SK-N-MC (cell line): ENCODE measurements around the gene RFC2.

ENCODE experiments used
- EZH2 ChIP-seq: fragments of 200-600 bp; sonication (generic); IDR thresholded peaks from one replicate; pipeline ENCODE4 v1.6.1; 2017; ENCODE audit warnings: antibody characterized with exemption
- POLR2AphosphoS5 ChIP-seq: IDR thresholded peaks from 2 replicates; pipeline ENCODE4 v1.6.1; 2012; ENCODE audit warnings: mild to moderate bottlenecking, low read depth, low read length, borderline replicate concordance

- TF ChIP-seq EZH2 (no peak), POLR2AphosphoS5 (no peak; the same call in 1 of the 2 replicates)
Observed at GRCh38 chr7:74225400-74225799, 28.8 kb downstream of the RFC2 start.
